Kidney glomerular epithelial cell (primary cell): ENCODE results near the gene MROH9.

ENCODE experiments used
- DNase-seq: peaks from one replicate; lab custom pipeline; 2025; lab: John Stamatoyannopoulos, UW

Gene MROH9

DNA sequence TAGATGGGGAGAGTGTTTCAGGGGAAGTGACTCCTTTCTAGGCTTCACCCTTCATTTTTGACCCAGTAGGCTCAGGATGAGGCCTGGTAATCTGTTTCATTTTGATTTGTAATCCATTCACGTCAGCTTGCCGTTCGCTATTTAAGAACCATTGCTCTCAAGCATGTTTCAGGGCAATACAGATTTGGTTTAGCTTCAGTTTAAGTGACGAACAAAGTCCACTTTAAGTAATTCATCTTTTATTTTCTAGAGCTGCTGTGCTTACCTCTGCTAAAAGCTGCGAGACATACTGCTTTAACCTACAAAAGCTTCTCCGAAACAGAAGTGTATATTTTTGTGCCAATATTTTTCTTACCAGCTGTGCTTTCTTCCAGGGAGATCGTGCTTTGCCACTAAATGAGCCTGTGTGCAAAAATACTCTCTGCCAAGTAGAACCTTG, 146.4 kb downstream of the MROH9 start:
- no peak for DNase-seq

DNA sequence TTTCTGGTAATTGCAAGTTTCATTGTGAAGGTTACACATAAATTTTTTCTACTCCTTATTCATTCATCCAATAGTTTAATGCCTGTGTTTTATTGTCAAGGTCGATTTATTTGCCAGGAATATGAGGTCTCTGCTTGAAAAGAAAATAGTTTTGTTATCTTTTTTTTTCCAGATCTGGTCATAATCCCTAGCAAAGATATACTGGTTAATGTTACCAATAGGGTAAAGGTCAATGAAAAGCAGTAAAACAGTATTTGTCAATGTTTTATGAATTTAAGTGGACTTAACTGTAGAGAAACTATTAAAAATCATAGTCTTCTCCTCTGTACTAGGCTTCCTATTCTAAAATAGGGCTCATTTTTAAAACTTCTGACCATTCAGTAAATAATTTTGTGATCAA, 147.3 kb downstream of the MROH9 start:
- DNase-seq = no peak

GRCh38 chr1:171083222-171083621, 147.9 kb downstream of the MROH9 start:
- no peak for DNase-seq

GRCh38 chr1:171084091-171084490, 148.8 kb downstream of the MROH9 start:
- DNase-seq = no peak

DNA sequence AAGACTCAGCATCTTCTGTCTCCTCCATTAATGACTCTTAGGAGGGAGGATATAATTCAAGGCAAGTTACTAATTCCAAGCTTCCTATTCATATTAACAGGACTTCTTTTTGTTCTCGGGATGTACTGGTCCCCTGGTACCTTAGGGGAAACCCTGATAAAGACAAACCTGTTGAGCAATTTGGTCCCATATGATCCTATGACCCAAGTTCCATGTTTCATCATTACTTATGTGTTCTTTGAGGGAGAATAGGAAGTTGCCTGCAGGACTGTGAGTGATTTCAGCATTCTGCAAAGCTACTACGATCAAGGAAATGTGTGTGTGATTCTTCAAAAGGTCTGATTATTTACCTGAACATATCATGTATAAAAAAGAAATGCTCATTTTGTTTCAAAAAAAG, 149.5 kb downstream of the MROH9 start:
- DNase-seq = no peak

- DNase-seq = no peak
These were observed 152.6 kb downstream of the MROH9 start for GRCh38 chr1:171087896-171088295.

GRCh38 chr1:171090604-171091003, 155.3 kb downstream of the MROH9 start, which contains the start of gene FMO3:
TSS of gene FMO3 (plus strand) at chr1:171090905. CDS start at chr1:171092659, 1,754 bp downstream.
- no peak for DNase-seq

- no peak for DNase-seq
These were observed 168.5 kb downstream of the MROH9 start for GRCh38 chr1:171103862-171104261.

DNA sequence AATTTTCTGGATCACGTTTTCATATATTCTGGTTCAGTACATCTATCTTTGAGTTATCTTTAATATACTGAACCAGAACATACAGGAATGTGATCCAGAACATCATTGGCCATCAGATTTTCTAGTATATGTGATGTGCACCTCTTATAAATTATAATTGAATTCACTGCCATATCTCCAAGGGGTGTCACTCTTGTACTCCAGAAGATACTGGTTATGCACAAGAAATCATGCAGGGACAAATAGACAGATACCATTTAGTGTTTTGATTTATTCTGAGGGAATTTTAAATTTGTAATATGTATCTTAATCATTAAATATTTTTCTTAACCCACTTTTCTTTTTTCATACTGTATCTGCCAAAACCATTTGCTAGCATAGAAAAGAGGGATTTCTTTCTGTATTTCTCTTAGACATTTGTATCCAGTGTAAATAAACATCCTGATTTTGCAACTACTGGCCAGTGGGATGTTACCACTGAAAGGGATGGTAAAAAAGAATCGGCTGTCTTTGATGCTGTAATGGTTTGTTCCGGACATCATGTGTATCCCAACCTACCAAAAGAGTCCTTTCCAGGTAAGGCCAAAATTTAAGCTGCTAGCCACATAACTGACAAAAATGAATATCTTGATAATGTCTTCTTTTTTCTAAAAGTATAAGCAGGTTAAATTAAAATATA, 172.1 kb downstream of the MROH9 start:
- DNase-seq = no peak

GRCh38 chr1:171107969-171108368, 172.6 kb downstream of the MROH9 start:
- DNase-seq = no peak

DNA sequence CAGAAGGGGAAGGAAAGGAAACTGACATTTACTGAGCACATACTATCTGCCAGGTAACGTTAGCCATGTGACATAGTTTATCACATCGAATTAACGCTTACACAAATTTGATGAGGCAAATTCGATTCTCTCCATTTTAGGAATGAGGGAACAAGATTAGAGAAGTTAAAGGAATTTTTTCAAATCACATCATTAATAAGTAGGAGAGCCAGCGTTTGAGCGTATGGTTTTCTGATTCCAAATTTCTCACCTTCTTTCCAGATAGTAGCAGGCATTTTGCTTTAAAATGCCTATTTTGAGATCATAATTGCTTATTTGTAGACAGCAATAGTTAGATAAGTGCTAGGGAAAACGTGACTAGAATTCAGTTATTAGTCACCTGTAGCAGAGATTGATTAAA, 174.6 kb downstream of the MROH9 start:
- DNase-seq = no peak

DNA sequence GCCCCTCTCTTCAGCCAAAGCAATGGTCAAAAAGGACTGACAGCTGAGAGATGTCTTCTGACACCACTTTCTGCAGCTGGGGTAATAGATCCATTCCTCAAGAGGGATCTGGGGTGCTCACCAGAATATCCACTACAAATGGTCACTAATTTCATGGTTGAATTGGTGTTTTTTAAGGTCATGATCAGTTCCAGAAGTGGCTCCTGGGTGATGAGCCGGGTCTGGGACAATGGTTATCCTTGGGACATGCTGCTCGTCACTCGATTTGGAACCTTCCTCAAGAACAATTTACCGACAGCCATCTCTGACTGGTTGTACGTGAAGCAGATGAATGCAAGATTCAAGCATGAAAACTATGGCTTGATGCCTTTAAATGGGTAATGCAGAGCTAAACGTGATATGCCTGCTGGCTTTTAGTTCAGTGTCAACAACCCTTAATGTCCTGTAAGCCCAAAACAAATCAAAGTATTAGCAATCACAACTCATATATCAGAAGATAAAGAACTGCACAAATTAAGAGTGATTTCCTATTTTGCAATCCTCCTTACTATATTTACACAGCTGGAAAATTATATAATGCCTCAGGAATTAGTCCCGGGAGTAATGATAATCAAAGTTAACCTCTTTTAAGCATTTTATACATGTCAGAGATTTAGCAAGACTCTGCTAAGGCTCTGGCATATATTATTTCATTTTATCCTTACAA, 175.4 kb downstream of the MROH9 start:
- no peak for DNase-seq

GRCh38 chr1:171112119-171112518, 176.8 kb downstream of the MROH9 start:
- no peak for DNase-seq

DNA sequence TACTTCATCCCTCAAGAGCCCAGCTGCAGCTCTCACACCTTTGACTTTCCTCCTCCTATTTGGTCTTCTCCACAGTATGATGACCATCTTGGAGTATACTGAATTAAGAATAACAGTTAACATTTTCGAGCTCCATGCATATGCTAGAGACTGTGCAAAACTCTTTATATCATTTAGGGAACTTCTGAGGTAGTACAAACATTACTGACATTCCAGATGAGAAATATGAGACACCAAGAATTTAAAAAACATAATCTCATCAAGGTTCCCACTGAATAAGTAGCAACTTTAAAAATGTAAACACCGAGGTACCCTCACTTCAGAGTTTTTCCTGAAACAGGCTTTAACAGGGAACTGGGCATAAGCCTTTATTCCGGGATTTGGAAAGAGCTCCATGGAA, 178.0 kb downstream of the MROH9 start:
- DNase-seq = no peak
